GM18861 (cell line): ENCODE results near the gene NMRAL1.

Experiments
- ATAC-seq: cut with Tn5 transposase; IDR thresholded peaks from one replicate; pipeline ENCODE4 v1.9.1; 2021; ENCODE audit not compliant: unreplicated experiment

NMRAL1 gene

GRCh38 chr16:4467916-4468315 is 6.5 kb downstream of the NMRAL1 start:
- no peak for ATAC-seq

GRCh38 chr16:4465977-4466779 is 8.2 kb downstream of the NMRAL1 start:
- no peak for ATAC-seq

- ATAC-seq, result no peak
These were observed 10.8 kb downstream of the NMRAL1 start for GRCh38 chr16:4463522-4464163.

GRCh38 chr16:4461250-4462085 is 13.0 kb downstream of the NMRAL1 start:
- no peak for ATAC-seq

- ATAC-seq, result no peak
These were observed 13.5 kb downstream of the NMRAL1 start for GRCh38 chr16:4460936-4461249.

GRCh38 chr16:4455951-4456350 is 18.5 kb downstream of the NMRAL1 start:
- no peak for ATAC-seq

- no peak for ATAC-seq
These were observed 19.3 kb downstream of the NMRAL1 start for GRCh38 chr16:4455081-4455480.

- ATAC-seq, result no peak
These were observed 19.8 kb downstream of the NMRAL1 start for GRCh38 chr16:4454623-4455022.

- no peak for ATAC-seq
These were observed 21.8 kb downstream of the NMRAL1 start for GRCh38 chr16:4452674-4453073.

- ATAC-seq, result no peak
These were observed 23.4 kb downstream of the NMRAL1 start for GRCh38 chr16:4450931-4451519.

GRCh38 chr16:4450430-4450829 is 24.0 kb downstream of the NMRAL1 start:
- ATAC-seq, result no peak

- ATAC-seq, result no peak
These were observed 30.4 kb downstream of the NMRAL1 start for GRCh38 chr16:4443986-4444385.

- no peak for ATAC-seq
These were observed 31.2 kb downstream of the NMRAL1 start for GRCh38 chr16:4443271-4443670.

- no peak for ATAC-seq
These were observed 32.1 kb downstream of the NMRAL1 start for GRCh38 chr16:4442371-4442770.

GRCh38 chr16:4437366-4437765 is 37.1 kb downstream of the NMRAL1 start:
- ATAC-seq, result no peak

- no peak for ATAC-seq
These were observed 38.9 kb downstream of the NMRAL1 start for GRCh38 chr16:4435337-4436067.

GRCh38 chr16:4433914-4434787 is 40.3 kb downstream of the NMRAL1 start:
- no peak for ATAC-seq

GRCh38 chr16:4433228-4433627 is 41.2 kb downstream of the NMRAL1 start:
- no peak for ATAC-seq

GRCh38 chr16:4431023-4431422 is 43.4 kb downstream of the NMRAL1 start:
- no peak for ATAC-seq

- ATAC-seq, result no peak
These were observed 45.9 kb downstream of the NMRAL1 start for GRCh38 chr16:4428500-4428899.
